ENCODE results near the gene FOXN1. TPM values are rescaled to one million over a fixed set of nuclear protein-coding genes. Genes with fewer than 3 reads are reported as not detected.
A peak's percentile ranks its signal among the peaks of the same experiment; 100 is the strongest.

The FOXN1 gene
- total RNA-seq, 1 donor from 2014 or later = not detected

DNA sequence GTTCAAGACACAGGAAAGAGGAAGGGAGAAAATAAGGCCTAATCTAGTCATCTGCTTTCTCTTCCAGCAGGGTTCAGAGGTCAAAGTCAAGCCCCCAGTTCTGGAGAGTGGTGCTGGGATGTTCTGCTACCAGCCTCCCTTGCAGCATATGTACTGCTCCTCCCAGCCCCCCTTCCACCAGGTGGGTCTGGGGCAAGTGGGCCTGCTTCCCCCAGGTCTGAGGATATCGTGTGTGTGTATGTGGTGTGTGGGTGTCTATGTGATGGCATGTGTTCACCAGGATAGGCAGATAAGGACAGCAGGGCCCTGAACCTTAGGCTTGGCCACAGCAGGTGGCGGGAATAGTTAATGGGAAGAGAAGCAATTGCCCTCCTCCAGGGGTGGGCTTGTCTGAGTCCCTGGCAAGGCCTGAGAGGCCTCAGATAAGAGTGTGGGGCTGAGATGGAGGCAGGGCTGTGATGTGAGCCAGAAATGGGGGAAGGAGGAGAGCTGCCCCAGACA lies 21.1 kb downstream of the FOXN1 start:
- H3K9ac ChIP-seq (ENCODE audit: low read length) = no peak overlapping the region
- Mint-ChIP-seq H3K27me3 (ENCODE audit: low read depth, unreplicated experiment) (peaks cover 29% of the 10 kb centered on the region), H3K36me3 (ENCODE audit: low read depth, unreplicated experiment) (no peaks in the 10 kb centered on the region), H3K27ac (ENCODE audit: unreplicated experiment) (no peak overlapping the region), H3K4me1 (ENCODE audit: low read depth, unreplicated experiment) (peaks cover 12% of the 10 kb centered on the region), H3K9me3 (ENCODE audit: unreplicated experiment) (no peaks in the 10 kb centered on the region), H3K4me3 (ENCODE audit: unreplicated experiment) (peak overlapping the region; percentile 5)
- no peak overlapping the region for H3K4me3 ChIP-seq (ENCODE audit: insufficient read depth, low read depth, low read length)
- H3K27me3 ChIP-seq (ENCODE audit: insufficient read depth, low read length) = peaks cover 5% of the 10 kb centered on the region
- H3K4me1 ChIP-seq (ENCODE audit: insufficient read depth, low read length) = peaks cover 10% of the 10 kb centered on the region
- no peak overlapping the region for H3K4me2 ChIP-seq (ENCODE audit: low read length)
- no peak for FAIRE-seq
- no peaks in the 10 kb centered on the region for H3K9me3 ChIP-seq (ENCODE audit: insufficient read depth, low read depth, low read length)
- H3K36me3 ChIP-seq (ENCODE audit: insufficient read depth, low read length) = no peaks in the 10 kb centered on the region
- DNase-seq (ENCODE audit: low read depth) = no peak
- no peaks in the 10 kb centered on the region for H4K20me1 ChIP-seq (ENCODE audit: insufficient read depth, low read length)
- no peak overlapping the region for H2AFZ ChIP-seq (ENCODE audit: low read depth, low read length)
- H3K79me2 ChIP-seq (ENCODE audit: insufficient read depth, low read length) = no peaks in the 10 kb centered on the region
- no peak for TF ChIP-seq EZH2 (IDR thresholded peaks at IDR 0.05; ENCODE audit: insufficient read depth, low read length)
- TF ChIP-seq, protein P1, sequence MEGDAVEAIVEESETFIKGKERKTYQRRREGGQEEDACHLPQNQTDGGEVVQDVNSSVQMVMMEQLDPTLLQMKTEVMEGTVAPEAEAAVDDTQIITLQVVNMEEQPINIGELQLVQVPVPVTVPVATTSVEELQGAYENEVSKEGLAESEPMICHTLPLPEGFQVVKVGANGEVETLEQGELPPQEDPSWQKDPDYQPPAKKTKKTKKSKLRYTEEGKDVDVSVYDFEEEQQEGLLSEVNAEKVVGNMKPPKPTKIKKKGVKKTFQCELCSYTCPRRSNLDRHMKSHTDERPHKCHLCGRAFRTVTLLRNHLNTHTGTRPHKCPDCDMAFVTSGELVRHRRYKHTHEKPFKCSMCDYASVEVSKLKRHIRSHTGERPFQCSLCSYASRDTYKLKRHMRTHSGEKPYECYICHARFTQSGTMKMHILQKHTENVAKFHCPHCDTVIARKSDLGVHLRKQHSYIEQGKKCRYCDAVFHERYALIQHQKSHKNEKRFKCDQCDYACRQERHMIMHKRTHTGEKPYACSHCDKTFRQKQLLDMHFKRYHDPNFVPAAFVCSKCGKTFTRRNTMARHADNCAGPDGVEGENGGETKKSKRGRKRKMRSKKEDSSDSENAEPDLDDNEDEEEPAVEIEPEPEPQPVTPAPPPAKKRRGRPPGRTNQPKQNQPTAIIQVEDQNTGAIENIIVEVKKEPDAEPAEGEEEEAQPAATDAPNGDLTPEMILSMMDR (IDR thresholded peaks at IDR 0.05; ENCODE audit: insufficient read depth, low read depth, low read length) = no peak
- no peak overlapping the region for H3K27ac ChIP-seq (ENCODE audit: low read depth, low read length)

DNA sequence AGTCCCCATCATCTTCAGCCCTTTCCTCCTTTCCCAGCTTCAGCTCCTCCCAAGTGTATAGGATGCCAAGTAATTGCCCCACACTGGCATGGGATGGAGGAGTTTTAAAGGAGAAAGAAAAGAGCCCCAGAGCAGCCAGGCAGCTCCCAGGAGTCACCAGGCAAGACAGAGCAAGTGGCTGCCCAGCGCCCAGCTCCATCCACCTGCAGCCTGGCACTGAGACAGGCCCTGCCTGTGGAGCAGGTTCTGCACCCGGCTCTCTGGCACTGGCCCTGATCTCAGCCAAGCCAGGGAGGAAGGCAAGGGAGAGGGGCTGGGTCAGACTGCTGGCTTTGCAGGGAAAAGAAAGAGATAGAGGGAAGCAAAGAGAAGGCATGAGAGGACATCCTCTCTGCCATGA lies 21.7 kb downstream of the FOXN1 start:
- Histone ChIP-seq H3K27me3 (ENCODE audit: insufficient read depth, low read length) (peaks cover 5% of the 10 kb centered on the region), H3K4me3 (ENCODE audit: insufficient read depth, low read depth, low read length) (no peak overlapping the region), H3K79me2 (ENCODE audit: insufficient read depth, low read length) (no peaks in the 10 kb centered on the region), H3K36me3 (ENCODE audit: insufficient read depth, low read length) (no peaks in the 10 kb centered on the region), H3K4me2 (ENCODE audit: low read length) (no peak overlapping the region), H3K9me3 (ENCODE audit: insufficient read depth, low read depth, low read length) (no peaks in the 10 kb centered on the region), H3K27ac (ENCODE audit: low read depth, low read length) (no peak overlapping the region), H3K4me1 (ENCODE audit: insufficient read depth, low read length) (peaks cover 14% of the 10 kb centered on the region), H2AFZ (ENCODE audit: low read depth, low read length) (no peak overlapping the region), H3K9ac (ENCODE audit: low read length) (no peak overlapping the region), H4K20me1 (ENCODE audit: insufficient read depth, low read length) (no peaks in the 10 kb centered on the region)
- H3K9me3 Mint-ChIP-seq (ENCODE audit: unreplicated experiment) = no peaks in the 10 kb centered on the region
- no peaks in the 10 kb centered on the region for H3K36me3 Mint-ChIP-seq (ENCODE audit: low read depth, unreplicated experiment)
- TF ChIP-seq, protein P1 (IDR thresholded peaks at IDR 0.05; ENCODE audit: insufficient read depth, low read depth, low read length) = no peak
- no peak for TF ChIP-seq EZH2 (IDR thresholded peaks at IDR 0.05; ENCODE audit: insufficient read depth, low read length)
- DNase-seq (ENCODE audit: low read depth) = no peak
- H3K27ac Mint-ChIP-seq (ENCODE audit: unreplicated experiment) = no peak overlapping the region
- peaks cover 28% of the 10 kb centered on the region for H3K27me3 Mint-ChIP-seq (ENCODE audit: low read depth, unreplicated experiment)
- no peak overlapping the region for H3K4me3 Mint-ChIP-seq (ENCODE audit: unreplicated experiment)
- H3K4me1 Mint-ChIP-seq (ENCODE audit: low read depth, unreplicated experiment) = peaks cover 12% of the 10 kb centered on the region
- no peak for FAIRE-seq

DNA sequence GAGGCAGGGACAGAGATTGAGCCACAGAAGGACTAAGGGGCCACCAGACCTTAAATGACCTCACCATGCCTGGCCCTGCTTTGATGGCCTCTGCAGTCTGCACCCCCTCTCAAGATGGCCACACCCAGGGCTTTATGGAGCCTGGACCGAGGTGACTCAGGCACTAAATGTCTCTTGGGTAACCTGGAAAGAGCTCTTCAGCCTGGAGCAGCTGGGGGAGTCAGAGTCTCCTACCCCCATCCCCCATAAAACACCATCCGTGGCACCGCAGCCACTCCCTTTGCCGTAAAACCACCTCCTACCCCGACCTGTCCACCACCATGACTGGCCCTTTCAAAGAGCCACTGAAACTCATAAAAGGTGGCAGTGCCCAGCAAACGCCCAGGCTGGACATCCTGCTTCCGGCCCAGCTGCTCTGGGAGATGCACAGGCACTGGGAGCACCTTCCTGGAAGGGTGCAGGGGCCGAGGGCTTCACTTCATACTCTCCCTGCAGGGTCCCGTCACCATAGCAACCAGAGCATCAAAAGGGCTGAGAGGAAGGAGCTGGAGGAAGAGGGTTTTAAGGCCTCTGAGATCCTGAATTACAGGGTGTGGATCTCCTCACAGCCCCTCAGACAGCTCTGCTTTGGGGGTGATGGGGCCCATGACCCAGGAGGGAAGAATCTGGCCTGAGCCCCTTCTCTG lies 22.3 kb downstream of the FOXN1 start:
- DNase-seq (ENCODE audit: low read depth) = no peak
- H2AFZ ChIP-seq (ENCODE audit: low read depth, low read length) = no peak overlapping the region

More for the DNA sequence above, 22.3 kb downstream of the FOXN1 start:
- Mint-ChIP-seq H3K36me3 (ENCODE audit: low read depth, unreplicated experiment) (no peaks in the 10 kb centered on the region), H3K4me1 (ENCODE audit: low read depth, unreplicated experiment) (peaks cover 12% of the 10 kb centered on the region), H3K9me3 (ENCODE audit: unreplicated experiment) (no peaks in the 10 kb centered on the region), H3K27me3 (ENCODE audit: low read depth, unreplicated experiment) (peaks cover 25% of the 10 kb centered on the region), H3K4me3 (ENCODE audit: unreplicated experiment) (no peak overlapping the region), H3K27ac (ENCODE audit: unreplicated experiment) (no peak overlapping the region)
- FAIRE-seq = no peak
- no peak overlapping the region for H3K9ac ChIP-seq (ENCODE audit: low read length)
- H3K36me3 ChIP-seq (ENCODE audit: insufficient read depth, low read length) = no peaks in the 10 kb centered on the region
- peaks cover 15% of the 10 kb centered on the region for H3K4me1 ChIP-seq (ENCODE audit: insufficient read depth, low read length)
- H3K4me2 ChIP-seq (ENCODE audit: low read length) = no peak overlapping the region
- H3K27ac ChIP-seq (ENCODE audit: low read depth, low read length) = no peak overlapping the region
- H3K9me3 ChIP-seq (ENCODE audit: insufficient read depth, low read depth, low read length) = no peaks in the 10 kb centered on the region
- H4K20me1 ChIP-seq (ENCODE audit: insufficient read depth, low read length) = no peaks in the 10 kb centered on the region
- H3K4me3 ChIP-seq (ENCODE audit: insufficient read depth, low read depth, low read length) = no peak overlapping the region
- TF ChIP-seq, protein P1 (IDR thresholded peaks at IDR 0.05; ENCODE audit: insufficient read depth, low read depth, low read length) = no peak
- no peak for TF ChIP-seq EZH2 (IDR thresholded peaks at IDR 0.05; ENCODE audit: insufficient read depth, low read length)
- no peaks in the 10 kb centered on the region for H3K79me2 ChIP-seq (ENCODE audit: insufficient read depth, low read length)
- H3K27me3 ChIP-seq (ENCODE audit: insufficient read depth, low read length) = peaks cover 5% of the 10 kb centered on the region

Measured in astrocyte (in vitro differentiated cells and primary cell).